Measurements from ENCODE around the gene DNAL1. TPM values are rescaled to one million over a fixed set of nuclear protein-coding genes. Genes with fewer than 3 reads are reported as not detected.

Gene DNAL1
- polyA plus RNA-seq, 1 of the 3 experiments (the other 2 are of a cell fraction): 2.6 TPM

DNA sequence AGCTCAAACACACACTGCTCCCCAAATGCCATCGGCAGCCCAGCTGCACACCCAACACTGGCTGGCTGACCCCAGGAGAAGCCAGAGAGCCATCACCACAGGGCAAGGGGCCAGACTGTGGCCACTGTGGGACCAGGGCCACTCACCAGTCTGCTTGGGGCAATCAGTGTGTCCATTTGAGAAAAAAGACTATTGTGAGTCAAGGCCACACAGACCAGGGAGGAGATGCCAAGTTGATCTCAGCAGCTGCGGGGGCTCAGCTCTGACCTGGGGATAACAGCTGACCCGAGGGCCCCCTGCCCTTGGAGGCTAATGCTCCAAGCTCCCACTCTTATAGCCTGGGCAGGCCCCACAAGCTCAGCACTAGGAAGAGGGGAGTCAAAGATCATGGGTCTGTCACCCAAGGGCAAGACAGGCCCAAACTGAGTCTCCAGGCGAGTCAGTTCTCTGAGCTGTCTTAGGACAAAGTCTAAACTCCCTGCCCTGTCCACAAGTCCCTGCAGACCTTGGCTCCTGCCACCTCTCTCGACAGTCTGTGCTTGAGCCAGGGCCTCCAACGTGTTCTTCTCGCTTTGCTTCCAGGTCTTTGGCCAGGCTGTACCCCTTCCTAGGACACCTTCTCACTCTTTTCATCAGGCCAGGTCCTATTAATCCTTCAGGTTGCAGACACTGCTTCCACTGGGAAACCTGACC is 99.5 kb downstream of the DNAL1 start (continued):
- TF ChIP-seq, protein P1, sequence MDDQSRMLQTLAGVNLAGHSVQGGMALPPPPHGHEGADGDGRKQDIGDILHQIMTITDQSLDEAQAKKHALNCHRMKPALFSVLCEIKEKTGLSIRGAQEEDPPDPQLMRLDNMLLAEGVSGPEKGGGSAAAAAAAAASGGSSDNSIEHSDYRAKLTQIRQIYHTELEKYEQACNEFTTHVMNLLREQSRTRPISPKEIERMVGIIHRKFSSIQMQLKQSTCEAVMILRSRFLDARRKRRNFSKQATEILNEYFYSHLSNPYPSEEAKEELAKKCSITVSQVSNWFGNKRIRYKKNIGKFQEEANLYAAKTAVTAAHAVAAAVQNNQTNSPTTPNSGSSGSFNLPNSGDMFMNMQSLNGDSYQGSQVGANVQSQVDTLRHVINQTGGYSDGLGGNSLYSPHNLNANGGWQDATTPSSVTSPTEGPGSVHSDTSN (IDR thresholded peaks at IDR 0.05): no peak

DNA sequence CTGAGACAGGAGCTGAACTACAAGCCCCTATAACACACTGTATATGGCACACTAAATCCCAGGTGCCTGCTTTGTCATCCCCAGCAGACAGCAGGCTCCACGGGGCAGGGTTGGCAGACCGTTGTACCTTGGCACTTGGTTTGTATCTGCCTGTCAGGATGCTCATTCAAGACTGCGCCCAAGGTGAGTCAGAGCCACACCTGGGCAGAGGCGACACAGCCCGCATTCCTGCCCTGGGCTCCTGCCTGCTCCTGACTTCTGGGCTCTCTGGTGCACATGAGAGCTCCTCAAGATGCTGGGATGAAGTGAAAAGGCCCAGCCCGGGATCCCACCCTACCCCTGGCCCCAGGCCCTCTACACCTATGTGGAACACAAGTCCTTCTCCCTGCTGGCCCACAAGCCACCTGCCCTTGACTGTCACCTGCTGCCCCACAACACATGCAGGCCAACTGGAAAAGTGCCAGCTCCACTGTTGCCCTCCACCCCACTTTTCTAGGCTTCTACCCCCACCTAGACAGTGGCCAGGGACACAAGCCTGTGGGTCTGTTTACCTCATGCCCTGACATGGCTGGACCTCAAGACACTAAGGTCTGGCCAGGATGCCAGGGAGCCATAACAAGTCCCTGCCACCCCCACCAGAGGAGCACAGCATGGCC is 100.2 kb downstream of the DNAL1 start:
- H3K9ac ChIP-seq: no peak overlapping the region
- H3K4me3 ChIP-seq (ENCODE audit: low read depth in 2 of 2, low read length in 1 of 2): no peak overlapping the region
- TF ChIP-seq SMC3 (IDR thresholded peaks at IDR 0.05; ENCODE audit: low read depth, low read length) (no peak), JUND (IDR thresholded peaks at IDR 0.05) (no peak), SIN3A (IDR thresholded peaks at IDR 0.05; ENCODE audit: borderline replicate concordance, low read depth, low read length) (no peak), GABPA (IDR thresholded peaks at IDR 0.05; ENCODE audit: low read depth) (no peak), YY1 (IDR thresholded peaks at IDR 0.05; ENCODE audit: low read depth) (no peak), NRF1 (IDR thresholded peaks at IDR 0.05; ENCODE audit: low read depth, low read length) (no peak), NFIC (IDR thresholded peaks at IDR 0.05; ENCODE audit: borderline replicate concordance) (no peak), ELF1 (IDR thresholded peaks at IDR 0.05) (no peak), GATA2 (CRISPR knock-in tag; IDR thresholded peaks at IDR 0.05) (no peak), RAD21 (IDR thresholded peaks at IDR 0.05; ENCODE audit: low read length) (no peak), EP300 (IDR thresholded peaks at IDR 0.05; ENCODE audit: borderline replicate concordance in 1 of 2, low read depth in 1 of 2, low read length in 1 of 2) (no peak), TCF12 (IDR thresholded peaks at IDR 0.05) (no peak), RCOR1 (IDR thresholded peaks at IDR 0.05; ENCODE audit: low read length) (no peak)
- TF ChIP-seq, protein P2, sequence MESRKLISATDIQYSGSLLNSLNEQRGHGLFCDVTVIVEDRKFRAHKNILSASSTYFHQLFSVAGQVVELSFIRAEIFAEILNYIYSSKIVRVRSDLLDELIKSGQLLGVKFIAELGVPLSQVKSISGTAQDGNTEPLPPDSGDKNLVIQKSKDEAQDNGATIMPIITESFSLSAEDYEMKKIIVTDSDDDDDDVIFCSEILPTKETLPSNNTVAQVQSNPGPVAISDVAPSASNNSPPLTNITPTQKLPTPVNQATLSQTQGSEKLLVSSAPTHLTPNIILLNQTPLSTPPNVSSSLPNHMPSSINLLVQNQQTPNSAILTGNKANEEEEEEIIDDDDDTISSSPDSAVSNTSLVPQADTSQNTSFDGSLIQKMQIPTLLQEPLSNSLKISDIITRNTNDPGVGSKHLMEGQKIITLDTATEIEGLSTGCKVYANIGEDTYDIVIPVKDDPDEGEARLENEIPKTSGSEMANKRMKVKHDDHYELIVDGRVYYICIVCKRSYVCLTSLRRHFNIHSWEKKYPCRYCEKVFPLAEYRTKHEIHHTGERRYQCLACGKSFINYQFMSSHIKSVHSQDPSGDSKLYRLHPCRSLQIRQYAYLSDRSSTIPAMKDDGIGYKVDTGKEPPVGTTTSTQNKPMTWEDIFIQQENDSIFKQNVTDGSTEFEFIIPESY (IDR thresholded peaks at IDR 0.05; ENCODE audit: borderline replicate concordance, low read depth): no peak
- TF ChIP-seq, protein P1 (IDR thresholded peaks at IDR 0.05): no peak
- TF ChIP-seq, protein P3, sequence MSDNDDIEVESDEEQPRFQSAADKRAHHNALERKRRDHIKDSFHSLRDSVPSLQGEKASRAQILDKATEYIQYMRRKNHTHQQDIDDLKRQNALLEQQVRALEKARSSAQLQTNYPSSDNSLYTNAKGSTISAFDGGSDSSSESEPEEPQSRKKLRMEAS (IDR thresholded peaks at IDR 0.05; ENCODE audit: low read depth): no peak
- TF ChIP-seq, protein P4, sequence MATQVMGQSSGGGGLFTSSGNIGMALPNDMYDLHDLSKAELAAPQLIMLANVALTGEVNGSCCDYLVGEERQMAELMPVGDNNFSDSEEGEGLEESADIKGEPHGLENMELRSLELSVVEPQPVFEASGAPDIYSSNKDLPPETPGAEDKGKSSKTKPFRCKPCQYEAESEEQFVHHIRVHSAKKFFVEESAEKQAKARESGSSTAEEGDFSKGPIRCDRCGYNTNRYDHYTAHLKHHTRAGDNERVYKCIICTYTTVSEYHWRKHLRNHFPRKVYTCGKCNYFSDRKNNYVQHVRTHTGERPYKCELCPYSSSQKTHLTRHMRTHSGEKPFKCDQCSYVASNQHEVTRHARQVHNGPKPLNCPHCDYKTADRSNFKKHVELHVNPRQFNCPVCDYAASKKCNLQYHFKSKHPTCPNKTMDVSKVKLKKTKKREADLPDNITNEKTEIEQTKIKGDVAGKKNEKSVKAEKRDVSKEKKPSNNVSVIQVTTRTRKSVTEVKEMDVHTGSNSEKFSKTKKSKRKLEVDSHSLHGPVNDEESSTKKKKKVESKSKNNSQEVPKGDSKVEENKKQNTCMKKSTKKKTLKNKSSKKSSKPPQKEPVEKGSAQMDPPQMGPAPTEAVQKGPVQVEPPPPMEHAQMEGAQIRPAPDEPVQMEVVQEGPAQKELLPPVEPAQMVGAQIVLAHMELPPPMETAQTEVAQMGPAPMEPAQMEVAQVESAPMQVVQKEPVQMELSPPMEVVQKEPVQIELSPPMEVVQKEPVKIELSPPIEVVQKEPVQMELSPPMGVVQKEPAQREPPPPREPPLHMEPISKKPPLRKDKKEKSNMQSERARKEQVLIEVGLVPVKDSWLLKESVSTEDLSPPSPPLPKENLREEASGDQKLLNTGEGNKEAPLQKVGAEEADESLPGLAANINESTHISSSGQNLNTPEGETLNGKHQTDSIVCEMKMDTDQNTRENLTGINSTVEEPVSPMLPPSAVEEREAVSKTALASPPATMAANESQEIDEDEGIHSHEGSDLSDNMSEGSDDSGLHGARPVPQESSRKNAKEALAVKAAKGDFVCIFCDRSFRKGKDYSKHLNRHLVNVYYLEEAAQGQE (IDR thresholded peaks at IDR 0.05; ENCODE audit: low read depth, low read length): no peak
- TF ChIP-seq, protein P5, sequence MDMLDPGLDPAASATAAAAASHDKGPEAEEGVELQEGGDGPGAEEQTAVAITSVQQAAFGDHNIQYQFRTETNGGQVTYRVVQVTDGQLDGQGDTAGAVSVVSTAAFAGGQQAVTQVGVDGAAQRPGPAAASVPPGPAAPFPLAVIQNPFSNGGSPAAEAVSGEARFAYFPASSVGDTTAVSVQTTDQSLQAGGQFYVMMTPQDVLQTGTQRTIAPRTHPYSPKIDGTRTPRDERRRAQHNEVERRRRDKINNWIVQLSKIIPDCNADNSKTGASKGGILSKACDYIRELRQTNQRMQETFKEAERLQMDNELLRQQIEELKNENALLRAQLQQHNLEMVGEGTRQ (IDR thresholded peaks at IDR 0.05; ENCODE audit: borderline replicate concordance, low read depth, low read length): no peak
- TF ChIP-seq, protein P6, sequence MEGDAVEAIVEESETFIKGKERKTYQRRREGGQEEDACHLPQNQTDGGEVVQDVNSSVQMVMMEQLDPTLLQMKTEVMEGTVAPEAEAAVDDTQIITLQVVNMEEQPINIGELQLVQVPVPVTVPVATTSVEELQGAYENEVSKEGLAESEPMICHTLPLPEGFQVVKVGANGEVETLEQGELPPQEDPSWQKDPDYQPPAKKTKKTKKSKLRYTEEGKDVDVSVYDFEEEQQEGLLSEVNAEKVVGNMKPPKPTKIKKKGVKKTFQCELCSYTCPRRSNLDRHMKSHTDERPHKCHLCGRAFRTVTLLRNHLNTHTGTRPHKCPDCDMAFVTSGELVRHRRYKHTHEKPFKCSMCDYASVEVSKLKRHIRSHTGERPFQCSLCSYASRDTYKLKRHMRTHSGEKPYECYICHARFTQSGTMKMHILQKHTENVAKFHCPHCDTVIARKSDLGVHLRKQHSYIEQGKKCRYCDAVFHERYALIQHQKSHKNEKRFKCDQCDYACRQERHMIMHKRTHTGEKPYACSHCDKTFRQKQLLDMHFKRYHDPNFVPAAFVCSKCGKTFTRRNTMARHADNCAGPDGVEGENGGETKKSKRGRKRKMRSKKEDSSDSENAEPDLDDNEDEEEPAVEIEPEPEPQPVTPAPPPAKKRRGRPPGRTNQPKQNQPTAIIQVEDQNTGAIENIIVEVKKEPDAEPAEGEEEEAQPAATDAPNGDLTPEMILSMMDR (IDR thresholded peaks at IDR 0.05): no peak
- 100% methylated on average over 1 of the region's 6 CpGs for WGBS (ENCODE audit: low lambda C conversion rate)
- H3K79me2 ChIP-seq (ENCODE audit: insufficient read depth): peaks cover 97% of the 10 kb centered on the region
- H3K9me2 ChIP-seq: no peaks in the 10 kb centered on the region
- peaks cover 31 to 77% of the 10 kb centered on the region in 2 experiments; a peak in 3 of 4 replicates for H3K4me1 ChIP-seq (ENCODE audit: control insufficient read depth in 1 of 2, insufficient read depth in 2 of 2, low read depth in 1 of 2, low read length in 1 of 2)
- peaks cover 94% of the 10 kb centered on the region for H4K20me1 ChIP-seq (ENCODE audit: insufficient read depth)
- no peak for DNase-seq
- no peak overlapping the region; a peak in 1 of 4 replicates for H3K27ac ChIP-seq (ENCODE audit: low read depth in 2 of 2, low read length in 1 of 2)
- no peaks in the 10 kb centered on the region for H3K36me3 ChIP-seq (replicated peaks in 1 of 2; ENCODE audit: control insufficient read depth in 1 of 2, insufficient read depth in 2 of 2, low read length in 1 of 2)
- no peaks in the 10 kb centered on the region for H3F3A ChIP-seq (replicated peaks; ENCODE audit: insufficient read depth)
- no peaks in the 10 kb centered on the region for H3K9me3 ChIP-seq
- 0 out of 2 replicates have a peak overlapping the region, but pooled peaks have one; percentile 20 for H3K4me2 ChIP-seq
- H2AFZ ChIP-seq (ENCODE audit: low read depth): no peak overlapping the region
- CTCF ChIA-PET: interaction anchor here (1.0 to 5.7 kb wide), 8 partner anchors 8 to 136 kb away, joined by 3 to 27 read pairs (median 4); a partner anchor contains a TSS
- H3K27me3 ChIP-seq (ENCODE audit: insufficient read depth): no peaks in the 10 kb centered on the region
- POLR2A ChIA-PET: no interaction called here
